Mesothelial cell of epicardium (in vitro differentiated cells): ENCODE results near the gene IFT27. TPM values are rescaled to one million over a fixed set of nuclear protein-coding genes. Genes with fewer than 3 reads are reported as not detected.

ENCODE experiments used
- DNase-seq, 2 experiments: peaks; one replicate each; pipeline ENCODE4 v3.0.0; 2021; ENCODE audit warnings: low spot score in 2 of 2; ENCODE audit not compliant: unreplicated experiment in 2 of 2
- H3K27ac Mint-ChIP-seq: 2 replicates; pipeline ENCODE4 v1.8.0; 2021; ENCODE audit warnings: mixed read lengths
- H3K27me3 Mint-ChIP-seq: 2 replicates; pipeline ENCODE4 v1.8.0; 2021; ENCODE audit warnings: low read depth, mixed read lengths
- H3K36me3 Mint-ChIP-seq: 2 replicates; pipeline ENCODE4 v1.8.0; 2021; ENCODE audit warnings: mixed read lengths
- H3K4me1 Mint-ChIP-seq: 2 replicates; pipeline ENCODE4 v1.8.0; 2021; ENCODE audit warnings: mixed read lengths
- H3K4me3 Mint-ChIP-seq: 2 replicates; pipeline ENCODE4 v1.8.0; 2021; ENCODE audit warnings: mild to moderate bottlenecking, moderate library complexity, mixed read lengths
- H3K9me3 Mint-ChIP-seq: 2 replicates; pipeline ENCODE4 v1.8.0; 2021; ENCODE audit warnings: mixed read lengths
- total RNA-seq: library from RNA; stranded (reverse); gene quantifications from 3 replicates; pipeline ENCODE4 v1.2.1, GENCODE V29; 2021
- TF ChIP-seq, protein P1 (sequence below): fragments of 200-600 bp; sonication (generic); IDR thresholded peaks from one replicate; pipeline ENCODE4 v1.5.0; 2021; ENCODE audit warnings: antibody characterized with exemption; ENCODE audit not compliant: unreplicated experiment

The IFT27 gene
- total RNA-seq, 1 donor from 2014 or later: 58.6 TPM

GRCh38 chr22:36759481-36760159 lies 16.3 kb downstream of the IFT27 start:
- Mint-ChIP-seq H3K27ac (no peak overlapping the region), H3K36me3 (peaks cover 8% of the 10 kb centered on the region), H3K4me3 (no peak overlapping the region), H3K4me1 (no peaks in the 10 kb centered on the region), H3K27me3 (peaks cover 10% of the 10 kb centered on the region), H3K9me3 (no peaks in the 10 kb centered on the region)
- DNase-seq: no peak
- TF ChIP-seq, protein P1, sequence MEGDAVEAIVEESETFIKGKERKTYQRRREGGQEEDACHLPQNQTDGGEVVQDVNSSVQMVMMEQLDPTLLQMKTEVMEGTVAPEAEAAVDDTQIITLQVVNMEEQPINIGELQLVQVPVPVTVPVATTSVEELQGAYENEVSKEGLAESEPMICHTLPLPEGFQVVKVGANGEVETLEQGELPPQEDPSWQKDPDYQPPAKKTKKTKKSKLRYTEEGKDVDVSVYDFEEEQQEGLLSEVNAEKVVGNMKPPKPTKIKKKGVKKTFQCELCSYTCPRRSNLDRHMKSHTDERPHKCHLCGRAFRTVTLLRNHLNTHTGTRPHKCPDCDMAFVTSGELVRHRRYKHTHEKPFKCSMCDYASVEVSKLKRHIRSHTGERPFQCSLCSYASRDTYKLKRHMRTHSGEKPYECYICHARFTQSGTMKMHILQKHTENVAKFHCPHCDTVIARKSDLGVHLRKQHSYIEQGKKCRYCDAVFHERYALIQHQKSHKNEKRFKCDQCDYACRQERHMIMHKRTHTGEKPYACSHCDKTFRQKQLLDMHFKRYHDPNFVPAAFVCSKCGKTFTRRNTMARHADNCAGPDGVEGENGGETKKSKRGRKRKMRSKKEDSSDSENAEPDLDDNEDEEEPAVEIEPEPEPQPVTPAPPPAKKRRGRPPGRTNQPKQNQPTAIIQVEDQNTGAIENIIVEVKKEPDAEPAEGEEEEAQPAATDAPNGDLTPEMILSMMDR: no peak

DNA sequence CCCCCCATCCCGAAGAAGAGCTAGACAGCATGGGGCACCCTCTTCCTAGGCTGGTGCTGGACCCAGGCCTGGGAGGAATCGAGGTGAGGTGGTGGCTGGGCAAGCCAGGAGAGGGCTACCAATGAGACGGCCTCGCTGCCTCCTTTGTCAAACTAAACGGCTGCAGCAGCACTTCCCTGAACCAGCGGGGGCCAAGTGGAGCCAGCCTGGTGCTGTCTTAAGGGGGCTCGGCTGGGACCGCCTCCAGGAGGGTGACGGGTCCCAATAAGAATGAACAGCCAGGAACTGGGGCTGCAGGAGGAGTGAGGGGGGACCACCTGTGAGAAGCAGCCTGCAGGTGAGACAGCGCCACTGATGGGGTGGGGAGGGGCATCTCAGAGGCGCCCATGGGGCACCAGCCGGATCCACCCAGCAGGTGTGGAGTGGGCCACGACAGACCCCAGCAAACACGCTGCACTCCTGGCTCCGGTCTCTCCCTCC lies 17.1 kb downstream of the IFT27 start:
- TF ChIP-seq, protein P1: no peak
- Mint-ChIP-seq H3K4me3 (no peak overlapping the region), H3K36me3 (peaks cover 4% of the 10 kb centered on the region), H3K9me3 (no peaks in the 10 kb centered on the region), H3K27me3 (peaks cover 16% of the 10 kb centered on the region), H3K27ac (no peak overlapping the region), H3K4me1 (no peaks in the 10 kb centered on the region)
- no peak for DNase-seq

DNA sequence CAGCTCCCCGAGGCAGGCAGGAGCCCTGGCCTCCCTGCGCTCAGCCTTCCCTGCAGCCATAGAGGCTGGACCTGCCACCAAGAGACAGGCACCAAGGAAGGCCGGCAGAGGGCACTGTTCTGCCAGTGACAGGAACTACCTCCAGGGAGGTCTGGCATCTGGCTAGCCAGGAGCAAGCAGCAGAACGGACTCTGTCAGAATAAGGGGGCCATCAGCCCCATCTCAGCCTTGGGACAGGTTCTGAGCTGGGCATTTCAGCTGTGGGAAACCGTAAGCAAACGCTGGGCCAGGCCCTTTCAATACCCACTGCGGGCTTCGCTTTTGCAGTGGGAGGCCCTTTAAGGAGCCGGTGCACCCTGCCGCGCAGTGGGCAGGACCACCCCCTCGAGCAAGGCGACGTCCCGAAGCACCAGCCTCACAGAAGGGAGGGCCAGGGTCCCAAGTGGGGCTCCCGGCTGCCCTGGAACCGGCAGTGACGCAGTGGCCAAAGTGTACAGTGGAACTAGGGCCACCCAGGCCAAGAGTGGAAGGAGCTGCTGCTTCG lies 18.2 kb downstream of the IFT27 start:
- H3K27ac Mint-ChIP-seq: no peak overlapping the region
- TF ChIP-seq, protein P1: peak; percentile 57
- no peaks in the 10 kb centered on the region for H3K4me1 Mint-ChIP-seq

DNA sequence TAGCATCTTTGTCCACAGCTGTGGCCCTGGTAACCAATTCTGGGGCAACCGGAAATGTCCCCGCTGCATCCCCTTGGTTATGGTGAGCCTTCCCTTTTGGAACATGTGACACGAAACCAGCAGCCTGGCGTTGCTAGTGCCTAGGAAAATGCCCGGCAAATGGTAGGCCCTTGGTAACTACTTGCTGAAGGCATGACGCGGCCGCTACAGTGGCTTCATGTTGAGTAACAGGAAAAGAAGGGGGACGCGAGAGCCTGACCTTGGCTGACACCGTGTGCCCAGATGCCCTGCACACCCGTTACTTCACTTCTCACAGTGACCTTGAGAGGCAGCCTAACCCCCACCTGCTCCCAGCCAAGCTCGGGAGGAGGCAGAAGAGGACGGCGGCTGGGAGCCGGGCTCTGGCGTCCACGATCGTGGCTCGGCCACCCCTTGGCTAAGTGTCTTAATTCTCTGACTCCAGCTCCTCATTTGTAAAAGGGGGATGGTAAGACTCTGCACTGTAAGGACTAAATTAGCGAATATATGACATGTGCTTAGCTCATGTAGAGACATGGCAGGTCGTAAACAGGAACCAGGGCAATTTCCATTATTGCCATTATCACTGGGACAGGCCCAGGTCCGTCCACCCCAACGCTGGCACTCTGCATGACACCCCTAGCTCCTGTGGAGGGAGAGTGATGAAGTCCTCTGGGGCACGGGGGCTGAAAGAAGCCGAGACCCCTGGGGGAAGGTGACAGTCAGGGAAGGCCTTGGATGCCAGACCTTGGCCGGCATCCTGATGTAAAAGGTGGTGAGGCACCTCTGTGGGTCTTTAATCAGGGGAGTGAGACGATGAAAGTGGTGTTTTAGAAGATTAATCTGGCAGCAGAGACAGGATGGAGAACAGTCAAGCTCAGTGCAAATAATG lies 18.9 kb downstream of the IFT27 start:
- no peaks in the 10 kb centered on the region for H3K9me3 Mint-ChIP-seq
- no peak for DNase-seq
- TF ChIP-seq, protein P1: no peak
- H3K4me3 Mint-ChIP-seq: no peak overlapping the region
- H3K36me3 Mint-ChIP-seq: no peaks in the 10 kb centered on the region
- H3K27ac Mint-ChIP-seq: no peak overlapping the region
- H3K4me1 Mint-ChIP-seq: no peaks in the 10 kb centered on the region
- peaks cover 33% of the 10 kb centered on the region for H3K27me3 Mint-ChIP-seq

More for the DNA sequence above, 18.2 kb downstream of the IFT27 start:
- Mint-ChIP-seq H3K36me3 (peaks cover 2% of the 10 kb centered on the region), H3K9me3 (no peaks in the 10 kb centered on the region), H3K4me3 (no peak overlapping the region), H3K27me3 (peaks cover 27% of the 10 kb centered on the region)
- DNase-seq: peak in 1 of 2 experiments; percentile 73

DNA sequence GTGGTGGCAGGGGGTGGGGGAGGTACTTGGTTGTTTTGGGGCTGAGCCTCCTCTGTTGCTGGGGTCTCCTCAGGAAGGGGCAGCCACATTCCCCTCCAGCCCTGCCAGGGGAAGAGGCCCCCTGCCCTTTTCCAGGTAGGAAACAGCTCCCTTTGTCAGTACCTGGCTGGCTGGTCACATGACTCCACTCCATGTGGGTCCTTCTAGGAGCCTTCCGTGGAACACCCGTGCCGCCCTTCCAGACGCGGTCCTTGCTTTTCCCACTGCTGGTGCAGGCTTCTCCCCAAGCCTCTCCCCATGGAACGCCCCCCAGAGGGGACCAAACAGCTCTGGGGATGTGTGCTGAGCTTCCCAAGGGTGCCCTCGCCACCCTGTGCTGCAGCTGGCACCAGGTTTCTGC lies 19.9 kb downstream of the IFT27 start:
- no peaks in the 10 kb centered on the region for H3K4me1 Mint-ChIP-seq
- no peak for DNase-seq
- no peak overlapping the region for H3K4me3 Mint-ChIP-seq
- no peaks in the 10 kb centered on the region for H3K9me3 Mint-ChIP-seq
- peaks cover 36% of the 10 kb centered on the region for H3K27me3 Mint-ChIP-seq
- no peak overlapping the region for H3K27ac Mint-ChIP-seq
- no peaks in the 10 kb centered on the region for H3K36me3 Mint-ChIP-seq
- TF ChIP-seq, protein P1: no peak
